ENCODE measurements around the gene PDZRN3.

Gene PDZRN3

GRCh38 chr3:73351423-73352071 is 273.2 kb downstream of the PDZRN3 start:
- DNase-seq (ENCODE audit: low read depth in 2 of 2, low spot score in 1 of 2): no peak

- DNase-seq (ENCODE audit: low read depth in 2 of 2, low spot score in 1 of 2): no peak
Measured at GRCh38 chr3:73350996-73351395, 273.7 kb downstream of the PDZRN3 start.

- no peak for DNase-seq (ENCODE audit: low read depth in 2 of 2, low spot score in 1 of 2)
Measured at GRCh38 chr3:73349657-73350056, 275.1 kb downstream of the PDZRN3 start.

- DNase-seq (ENCODE audit: low read depth in 2 of 2, low spot score in 1 of 2): no peak
Measured at GRCh38 chr3:73342077-73342476, 282.7 kb downstream of the PDZRN3 start.

- DNase-seq (ENCODE audit: low read depth in 2 of 2, low spot score in 1 of 2): no peak
Measured at GRCh38 chr3:73341272-73341935, 283.3 kb downstream of the PDZRN3 start.

GRCh38 chr3:73332558-73332957 is 292.2 kb downstream of the PDZRN3 start:
- DNase-seq (ENCODE audit: low read depth in 2 of 2, low spot score in 1 of 2): no peak

Data from stimulated activated CD8-positive, alpha-beta memory T cell treated with anti-CD3 and anti-CD28 coated beads, Interleukin-4, amount 100 ng/mL, for 4 hours (primary cell).